ENCODE measurements around the gene MTMR12. TPM values are rescaled to one million over a fixed set of nuclear protein-coding genes. Genes with fewer than 3 reads are reported as not detected.

MTMR12 gene
- total and polyA plus RNA-seq, 2 of the 8 experiments (the other 6 are each of a cell fraction or from before 2014, with no cell fraction given), result 19.1 to 59.3 TPM

DNA sequence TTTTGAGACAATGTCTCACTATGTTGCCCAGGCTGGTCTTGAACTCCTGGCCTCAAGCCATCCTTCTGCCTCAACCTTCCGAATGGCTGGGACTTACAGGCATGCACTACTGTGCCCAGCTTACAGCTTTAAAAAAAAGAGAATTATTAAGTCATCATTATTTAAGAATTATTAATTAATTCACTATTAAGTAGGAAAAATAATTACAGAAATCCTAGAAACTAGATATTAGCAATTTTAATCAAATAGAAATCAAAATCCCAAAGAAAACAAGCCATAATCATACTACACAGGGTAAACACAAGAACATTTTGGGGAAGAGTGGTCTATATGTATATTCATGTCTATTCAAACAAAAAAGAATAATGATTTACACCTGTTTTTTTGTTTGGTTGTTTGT, 19.6 kb upstream of the MTMR12 start (continued):
- TF ChIP-seq, protein P1, sequence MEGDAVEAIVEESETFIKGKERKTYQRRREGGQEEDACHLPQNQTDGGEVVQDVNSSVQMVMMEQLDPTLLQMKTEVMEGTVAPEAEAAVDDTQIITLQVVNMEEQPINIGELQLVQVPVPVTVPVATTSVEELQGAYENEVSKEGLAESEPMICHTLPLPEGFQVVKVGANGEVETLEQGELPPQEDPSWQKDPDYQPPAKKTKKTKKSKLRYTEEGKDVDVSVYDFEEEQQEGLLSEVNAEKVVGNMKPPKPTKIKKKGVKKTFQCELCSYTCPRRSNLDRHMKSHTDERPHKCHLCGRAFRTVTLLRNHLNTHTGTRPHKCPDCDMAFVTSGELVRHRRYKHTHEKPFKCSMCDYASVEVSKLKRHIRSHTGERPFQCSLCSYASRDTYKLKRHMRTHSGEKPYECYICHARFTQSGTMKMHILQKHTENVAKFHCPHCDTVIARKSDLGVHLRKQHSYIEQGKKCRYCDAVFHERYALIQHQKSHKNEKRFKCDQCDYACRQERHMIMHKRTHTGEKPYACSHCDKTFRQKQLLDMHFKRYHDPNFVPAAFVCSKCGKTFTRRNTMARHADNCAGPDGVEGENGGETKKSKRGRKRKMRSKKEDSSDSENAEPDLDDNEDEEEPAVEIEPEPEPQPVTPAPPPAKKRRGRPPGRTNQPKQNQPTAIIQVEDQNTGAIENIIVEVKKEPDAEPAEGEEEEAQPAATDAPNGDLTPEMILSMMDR (IDR thresholded peaks at IDR 0.05; ENCODE audit: control extremely low read depth in 1 of 3, insufficient read depth in 1 of 3, low read depth in 1 of 3, low read length in 3 of 3), result no peak
- TF ChIP-seq NANOG (IDR thresholded peaks at IDR 0.05; ENCODE audit: insufficient read depth, low read depth, low read length, poor library complexity, severe bottlenecking), result no peak
- no peak for TF ChIP-seq SP2 (IDR thresholded peaks at IDR 0.05; ENCODE audit: low read length)
- TF ChIP-seq TBP (IDR thresholded peaks at IDR 0.05; ENCODE audit: low read depth, low read length), result no peak
- no peak for TF ChIP-seq CBX8 (IDR thresholded peaks at IDR 0.05; ENCODE audit: borderline replicate concordance, low read depth, low read length)
- TF ChIP-seq BACH1 (IDR thresholded peaks at IDR 0.05; ENCODE audit: low read length), result no peak
- TF ChIP-seq, protein P2, sequence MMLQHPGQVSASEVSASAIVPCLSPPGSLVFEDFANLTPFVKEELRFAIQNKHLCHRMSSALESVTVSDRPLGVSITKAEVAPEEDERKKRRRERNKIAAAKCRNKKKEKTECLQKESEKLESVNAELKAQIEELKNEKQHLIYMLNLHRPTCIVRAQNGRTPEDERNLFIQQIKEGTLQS (IDR thresholded peaks at IDR 0.05; ENCODE audit: insufficient read depth, low read depth, low read length), result no peak
- TF ChIP-seq POU5F1 (IDR thresholded peaks at IDR 0.05; ENCODE audit: low read depth, low read length), result no peak

Measured in H1 (cell line).